Activated T-helper 9 cell treated with anti-CD3 and anti-CD28 coated beads, Interleukin-2, amount 50 U/mL, for 16 hours (primary cell): Measurements from ENCODE around the gene BTNL3.

ENCODE experiments used
- DNase-seq: peaks from one replicate; pipeline ENCODE4 v3.0.0-alpha.2; 2020; ENCODE audit warnings: low read depth

The BTNL3 gene

DNA sequence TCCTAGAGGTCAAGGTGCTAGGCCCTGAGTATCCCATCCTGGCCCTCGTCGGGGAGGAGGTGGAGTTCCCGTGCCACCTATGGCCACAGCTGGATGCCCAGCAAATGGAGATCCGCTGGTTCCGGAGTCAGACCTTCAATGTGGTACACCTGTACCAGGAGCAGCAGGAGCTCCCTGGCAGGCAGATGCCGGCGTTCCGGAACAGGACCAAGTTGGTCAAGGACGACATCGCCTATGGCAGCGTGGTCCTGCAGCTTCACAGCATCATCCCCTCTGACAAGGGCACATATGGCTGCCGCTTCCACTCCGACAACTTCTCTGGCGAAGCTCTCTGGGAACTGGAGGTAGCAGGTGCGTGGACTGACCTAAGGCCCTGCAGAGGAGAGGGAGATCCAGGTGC, 59.3 kb downstream of the BTNL3 start:
- no peak for DNase-seq

DNA sequence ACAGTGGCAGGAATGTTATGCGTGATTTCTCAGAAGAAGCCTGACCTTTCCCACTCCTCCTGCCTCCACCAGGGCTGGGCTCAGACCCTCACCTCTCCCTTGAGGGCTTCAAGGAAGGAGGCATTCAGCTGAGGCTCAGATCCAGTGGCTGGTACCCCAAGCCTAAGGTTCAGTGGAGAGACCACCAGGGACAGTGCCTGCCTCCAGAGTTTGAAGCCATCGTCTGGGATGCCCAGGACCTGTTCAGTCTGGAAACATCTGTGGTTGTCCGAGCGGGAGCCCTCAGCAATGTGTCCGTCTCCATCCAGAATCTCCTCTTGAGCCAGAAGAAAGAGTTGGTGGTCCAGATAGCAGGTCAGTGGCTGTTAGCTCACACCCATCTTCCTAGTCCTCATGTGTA, 61.4 kb downstream of the BTNL3 start:
- no peak for DNase-seq

DNA sequence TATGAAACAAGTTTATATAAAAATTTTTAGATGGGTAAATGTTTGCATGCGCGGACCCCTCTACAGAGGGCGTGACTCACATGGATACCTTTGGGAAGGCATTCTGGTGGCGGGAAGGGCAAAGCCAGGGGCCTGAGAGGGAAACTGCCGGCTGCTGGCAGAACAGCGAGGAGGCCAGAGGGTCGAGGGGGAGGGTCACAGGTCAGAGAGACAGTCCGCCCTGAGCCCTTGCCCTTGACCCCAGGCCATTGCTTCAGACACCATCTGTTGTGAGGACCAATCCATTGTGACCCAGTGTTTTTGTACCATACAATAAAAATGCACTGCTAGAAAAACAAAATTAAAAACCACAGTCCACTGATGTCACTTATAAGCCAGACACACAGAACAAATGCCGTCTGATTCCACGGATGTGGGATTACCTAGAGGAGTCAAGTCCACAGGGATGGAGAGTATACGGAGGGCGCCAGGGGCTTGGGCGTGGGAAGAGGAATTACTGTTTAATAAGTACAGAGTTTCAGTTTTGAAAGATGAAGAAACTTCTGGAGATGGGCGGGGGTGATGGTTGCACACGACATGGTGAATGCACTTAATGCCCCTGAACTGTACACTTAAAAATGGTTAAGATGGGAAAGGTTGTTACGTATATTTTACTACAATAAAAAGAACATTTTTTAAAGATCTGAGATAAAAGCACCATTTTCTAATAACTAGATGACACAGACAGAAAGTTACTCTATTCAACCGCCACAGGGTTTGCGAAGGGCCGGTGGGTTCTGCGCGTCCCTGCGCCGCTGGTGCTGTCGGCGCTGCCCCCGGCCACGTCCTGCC, 63.4 kb downstream of the BTNL3 start:
- DNase-seq = no peak

DNA sequence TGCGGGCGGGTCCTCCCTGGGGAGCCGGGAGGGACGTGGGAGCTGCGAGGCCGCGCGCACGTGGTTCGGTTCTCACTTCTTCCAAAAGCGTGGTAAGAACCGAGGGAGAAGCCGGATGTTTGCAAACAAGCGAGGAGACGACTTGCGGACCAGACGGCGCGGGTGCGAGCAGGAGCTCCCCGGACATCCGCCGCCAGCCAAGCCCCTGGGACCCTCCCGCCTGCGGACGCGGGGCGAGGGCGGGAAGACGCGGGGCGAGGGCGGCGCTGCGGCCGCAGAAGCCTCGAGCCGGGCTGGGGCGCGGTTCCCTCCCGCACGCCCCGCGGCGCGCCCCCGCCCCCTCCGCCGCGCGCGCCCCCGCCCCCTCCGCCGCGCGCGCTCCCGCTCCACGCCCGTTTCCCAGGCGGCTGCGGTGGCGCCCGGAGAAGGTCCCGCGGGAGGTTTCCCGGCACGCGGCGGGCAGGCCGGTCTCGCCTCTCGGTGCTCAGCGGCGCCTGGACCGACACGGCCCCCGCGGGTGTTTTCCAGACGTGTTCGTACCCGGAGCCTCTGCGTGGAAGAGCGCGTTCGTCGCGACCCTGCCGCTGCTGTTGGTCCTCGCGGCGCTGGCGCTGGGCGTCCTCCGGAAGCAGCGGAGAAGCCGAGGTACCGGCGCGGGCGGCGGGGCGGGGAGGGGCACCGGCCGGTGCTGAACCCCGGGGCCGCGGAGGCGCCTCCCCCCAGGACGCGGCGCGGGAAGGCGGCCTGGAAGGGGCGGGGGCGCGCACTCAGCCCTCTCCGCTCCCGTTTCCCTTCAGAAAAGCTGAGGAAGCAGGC, 64.2 kb downstream of the BTNL3 start:
- no peak for DNase-seq

DNA sequence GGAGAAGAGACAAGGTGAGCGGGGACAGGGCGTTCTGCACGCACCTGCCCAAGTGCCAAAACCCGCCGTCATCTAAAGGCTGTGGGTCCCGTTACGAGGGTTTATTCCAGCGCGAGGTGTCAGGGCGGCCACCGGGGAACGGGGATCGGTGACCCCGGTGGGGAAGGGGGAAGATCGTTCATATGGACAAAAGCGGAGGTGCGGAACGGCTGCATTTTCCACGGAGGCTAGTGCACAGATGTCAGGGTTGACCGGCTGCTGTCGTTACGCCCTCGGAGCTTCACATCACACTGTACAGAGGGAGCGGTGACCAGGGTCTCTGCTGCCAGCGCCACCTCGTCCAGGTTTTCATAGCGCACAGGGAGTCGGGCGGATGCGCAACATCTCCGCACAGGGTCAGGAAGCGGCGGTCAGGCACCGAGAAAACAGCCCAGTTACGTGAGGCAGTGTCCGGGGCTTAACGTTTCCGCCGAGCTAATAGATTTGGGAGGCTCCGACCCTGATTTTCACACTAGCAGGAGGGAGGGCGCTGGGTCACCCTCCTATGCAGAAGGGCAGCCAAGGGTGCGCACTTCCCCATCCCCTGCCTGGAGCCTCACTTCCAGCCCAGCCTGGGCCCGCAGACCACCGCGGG, 65.0 kb downstream of the BTNL3 start:
- no peak for DNase-seq

DNA sequence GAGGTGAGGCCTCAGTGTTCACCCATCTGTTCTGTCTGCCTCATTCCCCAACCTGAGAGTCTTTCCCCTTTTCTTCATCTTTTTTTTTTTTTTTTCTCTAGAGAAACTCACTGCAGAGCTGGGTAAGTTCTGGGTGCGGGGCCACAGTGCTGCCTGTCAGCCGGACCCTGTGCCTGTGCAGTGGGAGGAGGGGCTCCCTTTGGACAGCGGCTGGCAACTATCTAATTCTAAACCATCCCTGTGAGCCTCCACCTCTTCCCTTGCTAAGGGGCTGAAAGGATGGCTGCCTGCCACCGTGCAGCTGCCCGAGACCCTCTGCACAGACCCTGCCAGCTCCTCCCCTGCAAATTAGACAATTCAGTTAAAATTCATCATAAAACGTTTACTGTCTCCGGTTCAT, 65.5 kb downstream of the BTNL3 start:
- no peak for DNase-seq

DNA sequence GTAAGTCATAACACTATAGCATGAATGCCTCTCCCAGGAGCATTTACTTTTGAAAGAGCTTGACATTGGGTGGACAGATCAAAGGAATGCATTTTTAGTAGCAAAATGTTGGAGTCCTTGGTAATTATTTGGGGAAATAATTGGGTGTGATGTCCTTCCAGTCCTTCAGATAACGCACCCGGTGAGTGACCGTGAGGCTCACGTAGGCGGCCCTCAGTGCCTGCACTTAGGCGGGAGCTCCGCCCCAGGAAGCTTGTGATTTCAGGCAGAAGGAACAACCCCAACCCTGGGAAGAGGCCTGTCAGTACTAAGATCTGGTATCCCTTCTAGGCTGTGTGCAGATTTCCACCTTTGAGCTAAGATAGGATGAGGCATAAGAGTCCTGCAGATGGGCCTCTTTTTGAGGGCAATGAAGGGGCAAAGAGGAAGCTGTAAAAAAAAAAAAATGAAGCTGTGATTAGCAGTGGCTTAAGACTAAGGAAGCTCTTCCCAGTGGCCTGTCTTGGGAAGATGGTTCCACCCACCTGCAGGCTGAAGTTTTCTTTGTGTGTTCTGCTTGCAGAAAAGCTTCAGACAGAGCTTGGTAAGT, 66.3 kb downstream of the BTNL3 start:
- no peak for DNase-seq
